Keratinocyte (primary cell): ENCODE measurements around the gene ADGRB2.

ENCODE experiments used
- EZH2 ChIP-seq: IDR thresholded peaks from one replicate; pipeline ENCODE4 v1.6.1; 2012; ENCODE audit warnings: inconsistent platforms, mild to moderate bottlenecking, low read length, moderate library complexity
- TF ChIP-seq, protein P1 (sequence below), 3 experiments: IDR thresholded peaks in 1 of 3; conservative IDR thresholded peaks in 1 of 3; optimal IDR thresholded peaks in 1 of 3; 2 replicates in 2 of 3; 3 replicates in 1 of 3; pipeline versions ENCODE3 to v1.5.1; 2011; ENCODE audit warnings: low read length in 3 of 3, mild to moderate bottlenecking in 3 of 3, moderate library complexity in 2 of 3, control low read depth in 1 of 3, inconsistent platforms in 1 of 3; ENCODE audit not compliant: insufficient read depth in 2 of 3; ENCODE audit errors: extremely low read depth in 1 of 3

- TF ChIP-seq, protein P1, sequence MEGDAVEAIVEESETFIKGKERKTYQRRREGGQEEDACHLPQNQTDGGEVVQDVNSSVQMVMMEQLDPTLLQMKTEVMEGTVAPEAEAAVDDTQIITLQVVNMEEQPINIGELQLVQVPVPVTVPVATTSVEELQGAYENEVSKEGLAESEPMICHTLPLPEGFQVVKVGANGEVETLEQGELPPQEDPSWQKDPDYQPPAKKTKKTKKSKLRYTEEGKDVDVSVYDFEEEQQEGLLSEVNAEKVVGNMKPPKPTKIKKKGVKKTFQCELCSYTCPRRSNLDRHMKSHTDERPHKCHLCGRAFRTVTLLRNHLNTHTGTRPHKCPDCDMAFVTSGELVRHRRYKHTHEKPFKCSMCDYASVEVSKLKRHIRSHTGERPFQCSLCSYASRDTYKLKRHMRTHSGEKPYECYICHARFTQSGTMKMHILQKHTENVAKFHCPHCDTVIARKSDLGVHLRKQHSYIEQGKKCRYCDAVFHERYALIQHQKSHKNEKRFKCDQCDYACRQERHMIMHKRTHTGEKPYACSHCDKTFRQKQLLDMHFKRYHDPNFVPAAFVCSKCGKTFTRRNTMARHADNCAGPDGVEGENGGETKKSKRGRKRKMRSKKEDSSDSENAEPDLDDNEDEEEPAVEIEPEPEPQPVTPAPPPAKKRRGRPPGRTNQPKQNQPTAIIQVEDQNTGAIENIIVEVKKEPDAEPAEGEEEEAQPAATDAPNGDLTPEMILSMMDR (optimal IDR thresholded peaks at IDR 0.05 in 1 of 3, IDR thresholded peaks at IDR 0.05 in 1 of 3, conservative IDR thresholded peaks at IDR 0.05 in 1 of 3; ENCODE audit: extremely low read depth in 1 of 3, insufficient read depth in 2 of 3, low read length in 3 of 3), result peak in 2 of 3 experiments; percentile 29 to 38
- TF ChIP-seq EZH2, result no peak
Measured at GRCh38 chr1:31705080-31705866, 58.9 kb downstream of the ADGRB2 start.
